Hepatocyte (in vitro differentiated cells): ENCODE measurements around the gene UGT1A4.

Source experiments
- CTCF ChIP-seq: fragments of 200-600 bp; sonication (generic); IDR thresholded peaks from 2 replicates; pipeline ENCODE4 v1.5.1; 2016; ENCODE audit warnings: antibody characterized with exemption, mild to moderate bottlenecking; ENCODE audit not compliant: poor library complexity
- EZH2phosphoT487 ChIP-seq: fragments of 200-600 bp; sonication (generic); IDR thresholded peaks from one replicate; pipeline ENCODE4 v1.6.1; 2018; ENCODE audit warnings: antibody characterized with exemption, mild to moderate bottlenecking, low read depth, moderate library complexity; ENCODE audit not compliant: unreplicated experiment, severe bottlenecking

DNA sequence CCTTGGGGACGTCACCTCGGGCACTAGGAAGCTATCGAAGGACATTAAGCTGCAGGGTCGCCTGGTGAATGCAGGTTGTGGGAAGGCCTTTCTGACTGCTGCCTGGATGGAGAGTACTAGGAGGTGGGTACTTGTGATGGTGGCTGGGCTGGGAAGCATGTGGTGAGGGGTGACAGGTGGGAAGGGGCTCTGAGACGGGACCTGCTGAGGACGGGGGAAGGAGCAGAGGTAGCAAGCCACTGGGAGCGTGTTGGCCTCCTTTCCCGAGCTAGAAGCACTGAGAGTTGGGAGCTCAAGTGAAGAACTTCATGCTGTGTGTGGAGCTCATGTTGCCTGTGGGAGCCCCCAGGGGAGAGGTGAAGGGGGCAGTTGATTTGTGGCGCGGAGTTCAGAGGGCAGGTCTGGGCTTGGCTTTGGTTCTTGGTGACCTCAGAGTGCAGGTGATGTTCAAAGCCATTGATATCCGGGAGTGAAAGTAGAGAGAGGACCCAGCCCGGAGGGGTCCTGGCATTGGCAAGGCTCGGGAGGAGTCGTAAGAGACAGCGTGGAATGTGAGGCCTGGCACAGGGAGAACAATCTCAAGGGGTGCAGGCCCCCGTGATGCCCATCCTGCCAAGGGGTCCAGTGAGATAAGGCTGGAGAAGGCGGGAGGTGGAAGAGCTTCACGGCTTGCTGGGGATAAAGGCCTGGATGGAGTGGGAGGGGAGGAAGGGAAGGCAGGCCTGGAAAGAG lies 72.8 kb downstream of the UGT1A4 start:
- TF ChIP-seq CTCF: no peak
- TF ChIP-seq EZH2phosphoT487: no peak
